Uterus (tissue), 4 donors: ENCODE results near the gene KCNH8. TPM values are rescaled to one million over a fixed set of nuclear protein-coding genes. Genes with fewer than 3 reads are reported as not detected.

ENCODE experiments used
- DNase-seq, 2 donors: peaks; one replicate each; pipeline ENCODE4 v3.0.0-alpha.2; 2019 to 2020
- H3K27ac ChIP-seq, 2 donors: fragments of 200-600 bp; sonication (generic); 1 replicate in 1 of 2; 2 replicates in 1 of 2; pipeline ENCODE4 v1.5.1; 2016 to 2018
- H3K27me3 ChIP-seq, 2 donors: fragments of 200-600 bp; sonication (generic); one replicate each; pipeline ENCODE4 v1.5.1; 2018 to 2019; ENCODE audit warnings: control low read depth in 1 of 2
- H3K36me3 ChIP-seq, 2 donors: fragments of 200-600 bp; sonication (generic); one replicate each; pipeline ENCODE4 v1.5.1; 2019; ENCODE audit warnings: control low read depth in 1 of 2
- H3K4me1 ChIP-seq, 2 donors: fragments of 200-600 bp; sonication (generic); one replicate each; pipeline ENCODE4 v1.5.1; 2018 to 2019; ENCODE audit warnings: control low read depth in 1 of 2
- H3K4me3 ChIP-seq, 2 donors: fragments of 200-600 bp; sonication (generic); 1 replicate in 1 of 2; 2 replicates in 1 of 2; pipeline ENCODE4 v1.5.1; 2018 to 2019; ENCODE audit warnings: mild to moderate bottlenecking in 1 of 2
- H3K9me3 ChIP-seq, 2 donors: fragments of 200-600 bp; sonication (generic); one replicate each; pipeline ENCODE4 v1.5.1; 2019; ENCODE audit warnings: control low read depth in 1 of 2
- POLR2A ChIP-seq, 2 donors: fragments of 450-650 bp; IDR thresholded peaks; one replicate each; pipeline ENCODE4 v1.6.1; 2016; ENCODE audit warnings: antibody characterized with exemption in 2 of 2, mild to moderate bottlenecking in 1 of 2, moderate library complexity in 1 of 2
- intact Hi-C: fragments of 100-400 bp; cut with DNase I; formaldehyde crosslinking; loops from one replicate; pipeline ENCODE4 v1.15.1; 2023; ENCODE audit warnings: low total_unique reads
- microRNA-seq: library from miRNA; unstranded; fragments of <30 nt; microRNA quantifications from one replicate; pipeline ENCODE4, GENCODE V29; 2016; ENCODE audit warnings: borderline microRNAs expressed, borderline replicate concordance
- small RNA-seq: library from RNA; depleted of rRNA; stranded (forward); fragments of <200 nt; gene quantifications from one replicate; pipeline ENCODE3, GENCODE V24; 2016
- total RNA-seq, 4 donors: library from RNA; depleted of rRNA in 3 of 4; stranded (reverse); fragments of >200 nt in 3 of 4; gene quantifications; one replicate each; pipeline versions ENCODE4 v1.1.0 to v1.2.4, GENCODE V29; 2014 to 2023
- TF ChIP-seq, protein P1 (sequence below), 4 experiments: fragments of 200-600 bp in 2 of 4; fragments of 450-650 bp in 2 of 4; sonication (generic) in 2 of 4; IDR thresholded peaks; one replicate each; pipeline ENCODE4 v1.5.1; 2016 to 2019; ENCODE audit warnings: antibody characterized with exemption in 4 of 4, mild to moderate bottlenecking in 2 of 4, moderate library complexity in 1 of 4
- donor health status: DM: yes; HTN: yes; CAD: no.

KCNH8 gene
- total RNA-seq, 4 donors from 2014 or later, result 0.26 to 1.5 (median 0.49) TPM; not detected in 1

- H3K27me3 ChIP-seq, result no peaks in the 10 kb centered on the region
- H3K27ac ChIP-seq, result no peak overlapping the region
- H3K9me3 ChIP-seq, result no peaks in the 10 kb centered on the region
- no peak overlapping the region for H3K4me3 ChIP-seq
- H3K36me3 ChIP-seq, result no peaks in the 10 kb centered on the region
- no peaks in the 10 kb centered on the region for H3K4me1 ChIP-seq
- DNase-seq, result no peak
- TF ChIP-seq, protein P1, sequence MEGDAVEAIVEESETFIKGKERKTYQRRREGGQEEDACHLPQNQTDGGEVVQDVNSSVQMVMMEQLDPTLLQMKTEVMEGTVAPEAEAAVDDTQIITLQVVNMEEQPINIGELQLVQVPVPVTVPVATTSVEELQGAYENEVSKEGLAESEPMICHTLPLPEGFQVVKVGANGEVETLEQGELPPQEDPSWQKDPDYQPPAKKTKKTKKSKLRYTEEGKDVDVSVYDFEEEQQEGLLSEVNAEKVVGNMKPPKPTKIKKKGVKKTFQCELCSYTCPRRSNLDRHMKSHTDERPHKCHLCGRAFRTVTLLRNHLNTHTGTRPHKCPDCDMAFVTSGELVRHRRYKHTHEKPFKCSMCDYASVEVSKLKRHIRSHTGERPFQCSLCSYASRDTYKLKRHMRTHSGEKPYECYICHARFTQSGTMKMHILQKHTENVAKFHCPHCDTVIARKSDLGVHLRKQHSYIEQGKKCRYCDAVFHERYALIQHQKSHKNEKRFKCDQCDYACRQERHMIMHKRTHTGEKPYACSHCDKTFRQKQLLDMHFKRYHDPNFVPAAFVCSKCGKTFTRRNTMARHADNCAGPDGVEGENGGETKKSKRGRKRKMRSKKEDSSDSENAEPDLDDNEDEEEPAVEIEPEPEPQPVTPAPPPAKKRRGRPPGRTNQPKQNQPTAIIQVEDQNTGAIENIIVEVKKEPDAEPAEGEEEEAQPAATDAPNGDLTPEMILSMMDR (IDR thresholded peaks at IDR 0.05), result no peak
- no peak for TF ChIP-seq POLR2A (IDR thresholded peaks at IDR 0.05)
- intact Hi-C loops, result no loop called here
Observed at GRCh38 chr3:19574268-19574667, 426.0 kb downstream of the KCNH8 start.

DNA sequence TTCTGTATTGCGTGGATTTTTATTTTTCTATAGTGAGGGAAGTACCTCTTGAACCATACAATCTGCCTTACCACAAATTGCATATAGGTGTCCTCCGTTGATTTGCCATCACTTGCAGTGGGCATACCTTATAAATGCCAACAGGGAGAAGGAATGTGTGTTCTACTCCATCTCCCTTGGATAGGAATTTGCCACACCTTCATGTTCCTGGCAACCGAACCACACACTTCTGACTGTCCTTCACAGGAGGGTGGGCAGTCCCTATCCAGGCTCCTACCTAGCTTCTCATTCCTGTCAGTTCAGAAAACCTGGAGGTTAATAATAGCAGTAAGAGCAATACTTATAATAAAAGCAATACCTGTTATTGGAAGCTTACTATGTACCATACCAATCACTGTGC lies 428.0 kb downstream of the KCNH8 start:
- H3K27me3 ChIP-seq, result no peaks in the 10 kb centered on the region
- H3K4me1 ChIP-seq, result no peaks in the 10 kb centered on the region
- no peak for TF ChIP-seq POLR2A (IDR thresholded peaks at IDR 0.05)
- TF ChIP-seq, protein P1 (IDR thresholded peaks at IDR 0.05), result no peak
- H3K36me3 ChIP-seq, result no peaks in the 10 kb centered on the region
- H3K27ac ChIP-seq, result no peak overlapping the region
- no peaks in the 10 kb centered on the region for H3K9me3 ChIP-seq
- intact Hi-C loops, result no loop called here
- DNase-seq, result no peak
- H3K4me3 ChIP-seq, result no peak overlapping the region

Small RNA genes within 50 kb of the gene (microRNA-seq; reads per million reads assigned to microRNA genes)
- not detected for gene MIR4791

Small RNA genes within 50 kb of the gene (small RNA-seq; reads per million reads assigned to genes)
- gene MIR4791, result not detected
